HG03095 (cell line): ENCODE results near the gene IL17REL.
A peak's percentile ranks its signal among the peaks of the same experiment; 100 is the strongest.

Experiments
- ATAC-seq: cut with Tn5 transposase; IDR thresholded peaks from one replicate; pipeline ENCODE4 v1.9.1; 2021; ENCODE audit warnings: moderate library complexity; ENCODE audit not compliant: unreplicated experiment

IL17REL gene

GRCh38 chr22:49970528-49971231 is 41.9 kb downstream of the IL17REL start:
- ATAC-seq, result peak; percentile 48

- no peak for ATAC-seq
Observed at GRCh38 chr22:49969751-49970527, 42.6 kb downstream of the IL17REL start.

- no peak for ATAC-seq
Observed at GRCh38 chr22:49968831-49969661, 43.5 kb downstream of the IL17REL start.

- no peak for ATAC-seq
Observed at GRCh38 chr22:49968313-49968830, 44.2 kb downstream of the IL17REL start.

GRCh38 chr22:49967706-49968208 is 44.8 kb downstream of the IL17REL start:
- no peak for ATAC-seq

- no peak for ATAC-seq
Observed at GRCh38 chr22:49966774-49967705, 45.5 kb downstream of the IL17REL start.

GRCh38 chr22:49966041-49966773 is 46.4 kb downstream of the IL17REL start:
- no peak for ATAC-seq

- ATAC-seq, result no peak
Observed at GRCh38 chr22:49965091-49966040, 47.2 kb downstream of the IL17REL start.

- ATAC-seq, result no peak
Observed at GRCh38 chr22:49964136-49965090, 48.2 kb downstream of the IL17REL start.

- ATAC-seq, result no peak
Observed at GRCh38 chr22:49963647-49964026, 48.9 kb downstream of the IL17REL start.

GRCh38 chr22:49962751-49963646 is 49.6 kb downstream of the IL17REL start:
- no peak for ATAC-seq

GRCh38 chr22:49962012-49962750 is 50.4 kb downstream of the IL17REL start:
- ATAC-seq, result no peak

- no peak for ATAC-seq
Observed at GRCh38 chr22:49961601-49962011, 51.0 kb downstream of the IL17REL start.

GRCh38 chr22:49961005-49961600 is 51.5 kb downstream of the IL17REL start:
- ATAC-seq, result no peak
